Endothelial cell of umbilical vein (primary cell): ENCODE measurements around the gene PIM1. TPM values are rescaled to one million over a fixed set of nuclear protein-coding genes. Genes with fewer than 3 reads are reported as not detected.

ENCODE experiments used
- BruUV-seq: library from RNA; stranded (reverse); fragments of 400-500 nt; replicated peaks from 2 replicates; lab custom pipeline; 2021; lab: Mats Ljungman, UMichigan
- CTCF ChIA-PET: fragments of 300-600, 350-600 bp; sonication (Branson Sonifier 250); formaldehyde crosslinking; loops from one replicate; lab custom pipeline; 2021; ENCODE audit warnings: antibody characterized with exemption, inconsistent platforms; lab: Charles Lee
- POLR2A ChIA-PET: fragments of 300-600, 350-600 bp; sonication (Branson Sonifier 250); formaldehyde crosslinking; loops from one replicate; lab custom pipeline; 2021; ENCODE audit warnings: antibody characterized with exemption, inconsistent platforms; lab: Charles Lee
- DNase-seq: peaks from one replicate; pipeline ENCODE4 v3.0.0-alpha.2; 2011; ENCODE audit warnings: low read depth, low spot score
- FAIRE-seq: peaks from 2 replicates; lab custom pipeline; 2011; peaks lifted over from hg19 to GRCh38; lab: Jason Lieb, UNC
- H2AFZ ChIP-seq: 2 replicates; pipeline ENCODE4 v1.6.0; 2012; ENCODE audit warnings: low read depth, low read length, control low read depth, inconsistent platforms
- H3K27ac ChIP-seq: 2 replicates; pipeline ENCODE4 v1.5.1; 2011; ENCODE audit warnings: low read depth, mild to moderate bottlenecking, control low read depth, low read length, moderate library complexity; ENCODE audit not compliant: insufficient read depth
- H3K27me3 ChIP-seq, 2 experiments: 2 replicates each; pipeline versions ENCODE4 v1.6.0 to v1.6.1; 2011; ENCODE audit warnings: low read length in 2 of 2, mixed read lengths in 1 of 2; ENCODE audit not compliant: control insufficient read depth in 2 of 2, insufficient read depth in 2 of 2
- H3K36me3 ChIP-seq, 2 experiments: 2 replicates in 1 of 2; 3 replicates in 1 of 2; pipeline ENCODE4 v1.5.1; 2011; ENCODE audit warnings: low read length in 2 of 2, mild to moderate bottlenecking in 1 of 2, moderate library complexity in 1 of 2; ENCODE audit not compliant: control insufficient read depth in 2 of 2, insufficient read depth in 2 of 2; ENCODE audit errors: extremely low read depth in 1 of 2
- H3K4me1 ChIP-seq: 3 replicates; pipeline ENCODE4 v1.5.1; 2011; ENCODE audit warnings: mild to moderate bottlenecking, low read length; ENCODE audit not compliant: control insufficient read depth, insufficient read depth; ENCODE audit errors: extremely low read depth
- H3K4me2 ChIP-seq: 2 replicates; pipeline ENCODE4 v1.6.1; 2011; ENCODE audit warnings: low read length, control low read depth, mixed read lengths; ENCODE audit not compliant: insufficient read depth
- H3K4me3 ChIP-seq, 3 experiments: fragments of 200-600 bp in 1 of 3; sonication (generic), shearing (Covaris generic) in 1 of 3; replicated peaks in 1 of 3; 2 replicates each; pipeline ENCODE4 v1.5.1; 2011 to 2016; ENCODE audit warnings: control low read depth in 3 of 3, low read length in 3 of 3, mild to moderate bottlenecking in 2 of 3, inconsistent platforms in 1 of 3, low read depth in 1 of 3, moderate library complexity in 1 of 3; ENCODE audit not compliant: insufficient read depth in 1 of 3
- H3K79me2 ChIP-seq: 2 replicates; pipeline ENCODE4 v1.6.0; 2012; ENCODE audit warnings: low read length, inconsistent platforms; ENCODE audit not compliant: control insufficient read depth, insufficient read depth
- H3K9ac ChIP-seq: replicated peaks from 2 replicates; pipeline ENCODE3; 2011; ENCODE audit warnings: low read length, control low read depth; ENCODE audit not compliant: insufficient read depth; ENCODE audit errors: extremely low read depth
- H3K9me1 ChIP-seq: replicated peaks from 3 replicates; pipeline ENCODE4 v1.6.0; 2011; ENCODE audit warnings: mild to moderate bottlenecking, low read length; ENCODE audit not compliant: control insufficient read depth, insufficient read depth; ENCODE audit errors: extremely low read depth
- H3K9me3 ChIP-seq: replicated peaks from 2 replicates; pipeline ENCODE4 v1.5.1; 2012; ENCODE audit warnings: low read length, inconsistent platforms; ENCODE audit not compliant: control insufficient read depth, insufficient read depth
- H4K20me1 ChIP-seq: replicated peaks from 2 replicates; pipeline ENCODE3; 2011; ENCODE audit warnings: mild to moderate bottlenecking, low read length; ENCODE audit not compliant: control insufficient read depth, insufficient read depth; ENCODE audit errors: extremely low read depth
- EZH2 ChIP-seq: IDR thresholded peaks from 2 replicates; pipeline ENCODE4 v1.6.1; 2012; ENCODE audit warnings: borderline replicate concordance, low read depth, mild to moderate bottlenecking, moderate library complexity, low read length, inconsistent platforms; ENCODE audit not compliant: severe bottlenecking
- FOS ChIP-seq: IDR thresholded peaks from 2 replicates; pipeline ENCODE4 v1.6.1; 2011; ENCODE audit warnings: mild to moderate bottlenecking, low read length, moderate library complexity, borderline replicate concordance; ENCODE audit not compliant: insufficient read depth
- GATA2 ChIP-seq: IDR thresholded peaks from 2 replicates; pipeline ENCODE4 v1.7.0; 2011; ENCODE audit warnings: low read depth, mild to moderate bottlenecking, moderate library complexity, mixed read lengths, low read length; ENCODE audit not compliant: insufficient read length, insufficient read depth
- JUN ChIP-seq: IDR thresholded peaks from 2 replicates; pipeline ENCODE4 v1.6.1; 2011; ENCODE audit warnings: borderline replicate concordance, low read depth; ENCODE audit not compliant: insufficient read length, insufficient read depth
- MAX ChIP-seq: IDR thresholded peaks from 2 replicates; pipeline ENCODE4 v1.6.1; 2011; ENCODE audit not compliant: insufficient read depth, insufficient read length
- MYC ChIP-seq: IDR thresholded peaks from one replicate; pipeline ENCODE4 v1.6.1; 2011; ENCODE audit warnings: mild to moderate bottlenecking, low read depth, low read length
- POLR2A ChIP-seq: IDR thresholded peaks from 2 replicates; pipeline ENCODE4 v1.6.1; 2012; ENCODE audit warnings: low read depth, mild to moderate bottlenecking, control low read depth, low read length
- POLR2AphosphoS5 ChIP-seq: IDR thresholded peaks from 2 replicates; pipeline ENCODE4 v1.6.1; 2012; ENCODE audit warnings: low read depth, mild to moderate bottlenecking, control low read depth, low read length, moderate library complexity; ENCODE audit not compliant: insufficient read depth
- dilution Hi-C: fragments of 300-500 bp; cut with MboI; formaldehyde crosslinking; loops from one replicate; pipeline ENCODE4 v1.15.0; 2019; ENCODE audit warnings: low sequenced_read_pairs; ENCODE audit not compliant: extremely low pct_ligation_motif_present
- intact Hi-C: fragments of 100-400 bp; cut with micrococcal nuclease; formaldehyde crosslinking; loops from one replicate; pipeline ENCODE4 v1.10.0; 2022
- polyA plus RNA-seq, 4 experiments: library from polyadenylated mRNA; depleted of rRNA in 3 of 4; stranded (reverse) in 3 of 4; unstranded in 1 of 4; fragments of >200 nt; gene quantifications; 2 replicates each; pipeline versions ENCODE4 v1.2.1 to v1.2.3, GENCODE V29; 2011 to 2012; ENCODE audit warnings: missing spikeins in 1 of 4
- total RNA-seq: library from RNA; stranded (reverse); gene quantifications from 2 replicates; pipeline ENCODE4 v1.2.3, GENCODE V29; 2021
- TF ChIP-seq, protein P1 (sequence below), 2 donors: IDR thresholded peaks; 1 replicate in 1 of 2; 2 replicates in 1 of 2; pipeline ENCODE4 v1.5.1; 2011; ENCODE audit warnings: low read length in 2 of 2, mild to moderate bottlenecking in 2 of 2, moderate library complexity in 2 of 2, control low read depth in 1 of 2, inconsistent platforms in 1 of 2, low read depth in 1 of 2; ENCODE audit not compliant: insufficient read depth in 1 of 2; ENCODE audit errors: extremely low read depth in 1 of 2

The PIM1 gene
- total and polyA plus RNA-seq, 2 donors (not counting 3 experiments of a cell fraction or from before 2014, with no cell fraction given): 9.2 to 11.3 TPM

GRCh38 chr6:37134036-37134395, 35.9 kb upstream of the PIM1 start:
- BruUV-seq: no TSS peak
- TF ChIP-seq EZH2 (no peak), MAX (no peak), POLR2AphosphoS5 (no peak), JUN (no peak), FOS (no peak), POLR2A (no peak), GATA2 (no peak), MYC (no peak)
- TF ChIP-seq, protein P1, sequence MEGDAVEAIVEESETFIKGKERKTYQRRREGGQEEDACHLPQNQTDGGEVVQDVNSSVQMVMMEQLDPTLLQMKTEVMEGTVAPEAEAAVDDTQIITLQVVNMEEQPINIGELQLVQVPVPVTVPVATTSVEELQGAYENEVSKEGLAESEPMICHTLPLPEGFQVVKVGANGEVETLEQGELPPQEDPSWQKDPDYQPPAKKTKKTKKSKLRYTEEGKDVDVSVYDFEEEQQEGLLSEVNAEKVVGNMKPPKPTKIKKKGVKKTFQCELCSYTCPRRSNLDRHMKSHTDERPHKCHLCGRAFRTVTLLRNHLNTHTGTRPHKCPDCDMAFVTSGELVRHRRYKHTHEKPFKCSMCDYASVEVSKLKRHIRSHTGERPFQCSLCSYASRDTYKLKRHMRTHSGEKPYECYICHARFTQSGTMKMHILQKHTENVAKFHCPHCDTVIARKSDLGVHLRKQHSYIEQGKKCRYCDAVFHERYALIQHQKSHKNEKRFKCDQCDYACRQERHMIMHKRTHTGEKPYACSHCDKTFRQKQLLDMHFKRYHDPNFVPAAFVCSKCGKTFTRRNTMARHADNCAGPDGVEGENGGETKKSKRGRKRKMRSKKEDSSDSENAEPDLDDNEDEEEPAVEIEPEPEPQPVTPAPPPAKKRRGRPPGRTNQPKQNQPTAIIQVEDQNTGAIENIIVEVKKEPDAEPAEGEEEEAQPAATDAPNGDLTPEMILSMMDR (IDR thresholded peaks at IDR 0.05; ENCODE audit: extremely low read depth in 1 of 2, insufficient read depth in 1 of 2, low read depth in 1 of 2, low read length in 2 of 2): no peak
- FAIRE-seq (no peak), DNase-seq (peak; percentile 34)
- no peaks in the 10 kb centered on the region for H3K9me1 ChIP-seq
- no peaks in the 10 kb centered on the region for H3K36me3 ChIP-seq
- ChIA-PET POLR2A (no interaction called here), CTCF (interaction anchor here (1.0 to 2.3 kb wide), 2 partner anchors 37 to 83 kb away, joined by 3 to 11 read pairs; no protein-coding TSS in a partner anchor)
- H3K4me2 ChIP-seq: no peak overlapping the region
- H3K79me2 ChIP-seq: no peaks in the 10 kb centered on the region
- no peaks in the 10 kb centered on the region for H3K9me3 ChIP-seq
- intact Hi-C loops (loop anchor here (1.0 to 2.0 kb wide), 2 partner anchors 8 to 107 kb away; no protein-coding TSS in a partner anchor), dilution Hi-C loops (no loop called here)
- no peaks in the 10 kb centered on the region for H3K27me3 ChIP-seq
- H3K27ac ChIP-seq: peak overlapping the region; percentile 77
- no peaks in the 10 kb centered on the region for H4K20me1 ChIP-seq
- peaks cover 58% of the 10 kb centered on the region for H3K4me1 ChIP-seq
- peak overlapping the region; percentile 66 for H3K9ac ChIP-seq
- peak overlapping the region; percentile 12 for H2AFZ ChIP-seq
- no peak overlapping the region for H3K4me3 ChIP-seq
